ENCODE data around the gene GRIN2A.

The GRIN2A gene

DNA sequence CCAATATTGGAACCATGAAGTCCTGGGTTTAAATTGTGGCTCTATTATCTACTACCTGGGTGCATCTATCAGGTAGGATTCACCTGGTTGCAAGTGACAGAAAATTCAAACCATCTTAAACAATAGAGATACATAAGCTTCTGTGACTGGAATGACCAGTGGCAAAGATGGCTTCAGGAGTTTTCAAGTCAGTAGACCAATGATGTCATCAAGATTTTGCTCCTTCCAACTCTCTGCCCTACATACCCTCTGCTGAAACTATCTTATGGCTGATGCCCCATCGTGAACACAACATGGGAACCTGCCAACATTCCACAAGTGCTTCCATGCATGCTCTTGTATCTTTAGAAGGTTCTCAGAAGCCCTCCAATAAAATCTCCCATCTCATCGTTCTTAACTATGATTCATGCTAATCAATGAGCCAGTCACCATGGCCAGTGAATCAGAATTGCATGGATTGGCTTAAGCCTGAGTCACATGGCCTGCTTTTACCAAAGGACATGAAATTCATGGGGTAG is 180.9 kb downstream of the GRIN2A start:
- H3K4me3 ChIP-seq (ENCODE audit: low read depth, low read length) = no peak overlapping the region

GRCh38 chr16:9996221-9996620 is 186.0 kb downstream of the GRIN2A start:
- H3K4me3 ChIP-seq (ENCODE audit: low read depth, low read length) = no peak overlapping the region
- no peak for DNase-seq (ENCODE audit: low read depth)

More for the DNA sequence above, 180.9 kb downstream of the GRIN2A start:
- DNase-seq (ENCODE audit: low read depth) = no peak

DNA sequence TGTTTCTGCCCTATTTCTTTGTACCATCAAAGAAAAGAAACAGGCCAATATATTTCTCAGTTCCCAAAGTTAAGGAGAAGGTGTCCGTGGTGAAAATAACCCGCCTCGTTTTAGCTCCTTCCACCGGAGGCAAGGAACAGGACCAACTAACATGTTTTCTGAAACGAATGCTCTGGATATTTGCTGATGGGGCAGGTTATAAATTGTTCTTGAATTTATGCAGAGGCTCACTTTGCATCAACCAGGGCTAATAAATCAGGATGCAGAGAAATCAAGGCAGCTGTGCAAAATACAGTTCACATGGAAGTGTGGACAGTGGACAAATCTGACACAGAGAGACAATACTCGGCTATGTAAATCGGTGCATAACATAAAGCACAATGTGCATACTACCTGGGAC is 189.8 kb downstream of the GRIN2A start:
- no peak overlapping the region for H3K4me3 ChIP-seq (ENCODE audit: low read depth, low read length)
- no peak for DNase-seq (ENCODE audit: low read depth)

DNA sequence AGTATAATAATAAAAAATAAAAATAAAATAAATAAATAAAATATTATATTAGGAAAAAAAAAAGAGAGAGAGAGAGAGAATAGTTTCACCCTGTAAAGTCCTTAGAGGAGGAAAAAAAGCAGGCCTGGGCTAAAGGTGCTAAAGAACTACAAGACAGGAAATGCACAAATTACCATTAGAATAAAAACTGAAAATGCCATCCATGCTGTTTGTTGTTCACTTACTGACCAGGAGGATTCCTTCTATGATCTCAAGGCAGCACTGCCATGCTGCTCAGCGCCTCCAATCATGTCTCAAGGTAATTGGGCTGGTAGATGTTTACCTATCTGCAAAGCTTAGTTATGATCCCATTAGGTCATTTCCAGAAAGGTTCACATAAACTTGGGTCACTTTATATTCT is 201.2 kb downstream of the GRIN2A start:
- DNase-seq (ENCODE audit: low read depth) = no peak
- H3K4me3 ChIP-seq (ENCODE audit: low read depth, low read length) = no peak overlapping the region

- DNase-seq (ENCODE audit: low read depth) = no peak
- H3K4me3 ChIP-seq (ENCODE audit: low read depth, low read length) = no peak overlapping the region
Observed at GRCh38 chr16:9978160-9978725, 204.0 kb downstream of the GRIN2A start.

DNA sequence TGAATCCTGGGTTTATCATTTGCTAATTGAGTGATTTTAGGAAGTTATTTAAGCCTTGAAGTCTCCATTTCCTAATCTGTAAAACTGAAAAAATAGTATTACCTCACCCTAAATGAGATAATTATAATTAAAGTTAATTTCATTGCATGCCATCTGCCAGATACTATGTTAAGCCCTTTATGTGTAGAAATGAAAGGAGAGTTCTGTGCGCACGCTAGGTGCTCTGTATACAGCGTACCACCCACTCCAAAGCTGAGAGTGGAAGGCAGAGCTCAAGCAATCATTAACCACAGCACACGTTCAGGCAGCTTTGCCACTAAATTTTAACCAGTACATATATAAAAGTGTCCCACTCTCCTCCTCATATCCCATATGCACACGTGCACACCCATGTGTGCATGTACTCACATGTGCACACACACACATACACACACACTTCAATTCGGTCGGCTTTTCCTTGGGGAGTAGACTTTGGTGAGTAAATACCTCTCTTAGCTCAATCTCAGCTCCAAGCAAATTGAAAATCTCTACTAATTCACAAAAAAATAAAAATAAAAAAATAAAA is 204.8 kb downstream of the GRIN2A start:
- DNase-seq (ENCODE audit: low read depth) = no peak
- no peak overlapping the region for H3K4me3 ChIP-seq (ENCODE audit: low read depth, low read length)

DNA sequence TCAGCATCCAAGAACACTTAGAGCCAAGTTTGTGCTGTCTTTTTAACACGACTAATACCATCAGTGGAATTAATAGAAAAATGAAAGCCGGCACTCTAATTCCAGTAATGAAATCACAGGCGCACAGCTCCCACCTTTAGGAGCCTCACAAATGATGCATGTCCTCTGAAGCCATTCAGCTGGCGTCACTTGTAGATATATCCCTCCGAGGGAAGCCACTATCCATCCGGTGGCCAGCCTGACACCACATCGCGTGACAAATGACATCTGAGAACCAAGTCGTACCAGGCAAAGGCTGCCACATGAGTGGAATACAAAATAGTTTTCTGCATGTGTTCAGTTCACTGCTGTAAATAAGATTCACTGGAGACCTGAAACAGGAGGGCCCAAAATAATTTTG is 205.6 kb downstream of the GRIN2A start:
- no peak for DNase-seq (ENCODE audit: low read depth)
- H3K4me3 ChIP-seq (ENCODE audit: low read depth, low read length) = no peak overlapping the region

DNA sequence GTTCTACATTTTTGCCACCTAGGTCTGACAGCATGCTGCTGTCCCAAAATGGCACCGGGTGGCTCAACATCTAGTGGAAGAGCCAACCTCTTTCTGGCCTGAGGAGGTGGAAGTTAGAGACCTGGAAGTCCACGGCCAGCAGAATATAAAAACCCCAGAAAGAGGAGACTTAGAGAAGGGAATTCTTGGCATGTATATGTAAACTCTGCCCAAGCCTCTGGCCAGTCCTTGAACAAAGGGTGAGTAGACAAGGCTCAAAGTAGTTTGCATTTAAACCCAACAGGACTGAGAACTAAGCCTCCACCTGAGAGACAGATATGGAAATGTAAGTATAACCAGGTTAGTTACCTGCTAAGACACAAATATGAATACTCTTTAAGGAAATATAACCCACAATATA is 210.3 kb downstream of the GRIN2A start:
- DNase-seq (ENCODE audit: low read depth) = no peak
- no peak overlapping the region for H3K4me3 ChIP-seq (ENCODE audit: low read depth, low read length)

- no peak overlapping the region for H3K4me3 ChIP-seq (ENCODE audit: low read depth, low read length)
- no peak for DNase-seq (ENCODE audit: low read depth)
Observed at GRCh38 chr16:9970796-9971195, 211.4 kb downstream of the GRIN2A start.

GRCh38 chr16:9970244-9970643 is 212.0 kb downstream of the GRIN2A start:
- DNase-seq (ENCODE audit: low read depth) = no peak

GRCh38 chr16:9969580-9969979 is 212.6 kb downstream of the GRIN2A start:
- DNase-seq (ENCODE audit: low read depth) = no peak
- H3K4me3 ChIP-seq (ENCODE audit: low read depth, low read length) = no peak overlapping the region

More at GRCh38 chr16:9970244-9970643, 212.0 kb downstream of the GRIN2A start:
- H3K4me3 ChIP-seq (ENCODE audit: low read depth, low read length) = no peak overlapping the region

- no peak for DNase-seq (ENCODE audit: low read depth)
- no peak overlapping the region for H3K4me3 ChIP-seq (ENCODE audit: low read depth, low read length)
Observed at GRCh38 chr16:9966569-9967157, 215.6 kb downstream of the GRIN2A start.

- DNase-seq (ENCODE audit: low read depth) = no peak
- no peak overlapping the region for H3K4me3 ChIP-seq (ENCODE audit: low read depth, low read length)
Observed at GRCh38 chr16:9965079-9965478, 217.1 kb downstream of the GRIN2A start.

DNA sequence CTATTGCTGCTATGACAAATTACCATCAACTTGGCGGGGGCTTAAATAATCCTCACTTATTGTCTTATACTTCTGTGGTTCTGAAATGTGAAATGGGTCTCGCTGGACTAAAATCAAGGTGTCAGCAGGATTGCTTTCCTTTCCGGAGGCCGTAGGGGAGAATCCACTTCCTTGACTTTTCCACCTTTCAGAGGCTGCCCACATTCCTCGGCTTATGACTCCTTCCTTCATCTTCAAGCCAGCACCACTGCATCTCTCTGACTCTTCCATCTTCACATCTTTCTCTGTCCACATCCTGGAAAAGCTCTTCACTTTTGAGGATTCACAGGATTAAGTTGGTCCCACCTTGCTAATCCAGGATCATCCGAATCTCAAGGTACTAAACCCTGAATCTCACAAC is 217.8 kb downstream of the GRIN2A start:
- no peak overlapping the region for H3K4me3 ChIP-seq (ENCODE audit: low read depth, low read length)
- DNase-seq (ENCODE audit: low read depth) = no peak

DNA sequence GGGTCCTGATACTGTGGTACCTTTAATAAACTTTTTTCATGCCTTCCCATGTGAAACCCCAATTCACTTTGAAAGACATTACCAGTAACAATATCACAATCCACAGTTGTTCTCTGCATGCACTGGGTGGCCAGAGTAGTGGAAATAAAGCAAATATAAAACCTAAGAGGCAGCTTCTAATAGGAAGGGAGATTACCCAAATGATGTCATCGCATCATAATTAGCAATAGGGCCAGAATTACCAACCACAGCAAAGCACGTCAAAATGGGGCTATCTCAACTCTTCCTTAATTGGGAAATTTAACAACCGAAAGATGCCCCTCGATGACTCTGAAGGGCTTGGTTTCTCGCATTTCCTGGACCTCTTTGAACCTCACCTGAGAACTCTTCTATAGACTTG is 224.8 kb downstream of the GRIN2A start:
- H3K4me3 ChIP-seq (ENCODE audit: low read depth, low read length) = no peak overlapping the region
- no peak for DNase-seq (ENCODE audit: low read depth)

GRCh38 chr16:9957002-9957401 is 225.2 kb downstream of the GRIN2A start:
- no peak overlapping the region for H3K4me3 ChIP-seq (ENCODE audit: low read depth, low read length)
- no peak for DNase-seq (ENCODE audit: low read depth)

DNA sequence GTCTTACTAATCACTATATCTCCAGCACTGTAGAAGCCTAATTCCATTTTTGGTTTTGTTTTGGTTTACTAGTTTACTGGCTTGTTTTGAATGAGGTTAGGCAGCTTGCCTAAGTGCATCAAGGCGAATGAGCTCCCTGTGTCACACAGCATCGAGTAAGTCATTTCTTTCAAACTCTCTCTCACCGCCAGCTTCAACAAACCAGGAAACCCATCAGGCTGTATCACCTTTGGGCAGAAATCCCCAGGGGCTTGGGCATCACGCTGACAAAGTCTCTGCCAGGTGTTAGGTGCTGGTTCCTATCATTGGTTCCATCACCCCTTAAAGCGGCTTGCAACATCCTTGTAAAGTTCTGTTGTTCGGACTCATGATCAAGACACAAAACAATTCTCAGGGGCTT is 226.6 kb downstream of the GRIN2A start:
- no peak overlapping the region for H3K4me3 ChIP-seq (ENCODE audit: low read depth, low read length)
- DNase-seq (ENCODE audit: low read depth) = no peak

DNA sequence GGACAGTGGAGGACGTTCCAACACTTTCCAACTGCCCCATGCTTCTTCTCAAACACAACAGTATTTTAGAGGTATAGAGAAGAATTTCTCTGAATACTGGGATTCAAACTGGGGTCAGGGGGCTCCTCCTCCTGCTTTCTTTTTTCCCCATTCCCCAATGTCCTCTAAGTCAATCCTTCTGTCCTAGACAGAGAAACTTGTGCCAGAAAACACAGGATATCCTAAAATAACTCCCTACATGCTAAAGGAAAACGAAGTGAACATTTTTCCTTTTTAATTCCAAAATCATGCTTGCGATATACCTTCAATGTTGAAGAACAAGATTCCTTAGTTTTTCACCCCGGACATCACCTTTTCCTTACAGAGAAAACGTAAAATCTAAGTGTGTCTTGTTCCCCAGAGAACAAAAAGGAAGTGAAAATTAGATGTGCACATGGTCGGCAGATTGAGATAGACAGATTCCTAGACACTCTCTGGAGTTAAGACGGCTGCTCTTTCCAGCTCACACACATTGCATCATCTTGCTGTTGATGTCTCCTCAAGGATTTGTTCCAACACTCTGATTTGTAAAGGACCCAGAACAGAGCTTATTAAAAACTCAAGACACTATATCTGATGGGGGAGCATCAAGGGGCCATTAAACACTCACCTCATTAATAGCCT is 228.2 kb downstream of the GRIN2A start:
- no peak overlapping the region for H3K4me3 ChIP-seq (ENCODE audit: low read depth, low read length)
- no peak for DNase-seq (ENCODE audit: low read depth)

- DNase-seq (ENCODE audit: low read depth) = no peak
- no peak overlapping the region for H3K4me3 ChIP-seq (ENCODE audit: low read depth, low read length)
Observed at GRCh38 chr16:9950658-9951057, 231.6 kb downstream of the GRIN2A start.

DNA sequence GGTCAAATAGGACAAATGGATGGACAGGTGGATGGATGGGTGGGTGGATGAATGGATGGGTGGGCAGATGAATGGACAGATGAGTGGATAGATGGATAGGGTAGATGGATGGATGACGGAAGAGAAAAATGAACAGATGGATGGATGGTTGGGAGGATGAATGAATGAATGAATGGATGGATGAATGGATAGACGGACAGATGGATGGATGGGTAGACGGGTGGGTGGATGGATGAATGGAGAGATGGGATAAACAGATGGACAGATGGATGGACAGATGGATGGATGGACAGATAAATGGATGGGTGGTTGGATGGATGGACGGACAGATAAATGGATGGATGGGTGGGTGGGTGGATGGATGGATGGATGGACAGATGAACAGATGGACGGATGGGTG is 232.8 kb downstream of the GRIN2A start:
- DNase-seq (ENCODE audit: low read depth) = no peak

GRCh38 chr16:9948933-9949332 is 233.3 kb downstream of the GRIN2A start:
- DNase-seq (ENCODE audit: low read depth) = no peak
- no peak overlapping the region for H3K4me3 ChIP-seq (ENCODE audit: low read depth, low read length)

More for the DNA sequence above, 232.8 kb downstream of the GRIN2A start:
- no peak overlapping the region for H3K4me3 ChIP-seq (ENCODE audit: low read depth, low read length)
